ENCODE data around the gene EGFLAM. TPM values are rescaled to one million over a fixed set of nuclear protein-coding genes. Genes with fewer than 3 reads are reported as not detected.

EGFLAM gene
- total and polyA plus RNA-seq, 2 donors (not counting 3 experiments of a cell fraction or from before 2014, with no cell fraction given): 1.2 to 2.7 TPM

DNA sequence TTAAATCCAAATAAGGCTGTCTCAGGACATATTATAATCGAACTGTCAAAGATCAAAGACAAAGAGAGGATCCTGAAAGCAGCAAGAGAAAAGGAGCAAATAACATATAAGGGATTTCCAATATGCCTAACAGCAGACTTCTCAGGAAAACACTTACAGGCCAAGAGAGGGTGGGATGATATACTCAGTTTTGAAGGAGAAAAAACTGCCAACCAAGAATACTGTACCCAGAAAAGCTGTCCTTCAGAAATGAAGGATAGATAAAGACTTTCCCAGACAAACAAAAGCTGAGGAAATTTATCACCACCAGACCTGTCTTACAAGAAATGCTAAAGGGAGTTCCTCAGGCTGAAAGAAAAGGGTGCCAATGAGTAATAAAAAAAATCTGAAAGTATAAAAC is 16.0 kb downstream of the EGFLAM start:
- Histone ChIP-seq H3K27me3 (ENCODE audit: control insufficient read depth in 2 of 2, insufficient read depth in 2 of 2, low read length in 2 of 2) (no peaks in the 10 kb centered on the region), H3K4me3 (replicated peaks in 1 of 3; ENCODE audit: insufficient read depth in 1 of 3, low read depth in 1 of 3, low read length in 3 of 3) (no peak overlapping the region), H3K27ac (ENCODE audit: insufficient read depth, low read depth, low read length) (no peak overlapping the region), H3K4me1 (ENCODE audit: control insufficient read depth, extremely low read depth, insufficient read depth, low read length) (no peaks in the 10 kb centered on the region), H3K36me3 (ENCODE audit: control insufficient read depth in 2 of 2, extremely low read depth in 1 of 2, insufficient read depth in 2 of 2, low read length in 2 of 2) (no peaks in the 10 kb centered on the region), H4K20me1 (replicated peaks; ENCODE audit: control insufficient read depth, extremely low read depth, insufficient read depth, low read length) (no peaks in the 10 kb centered on the region), H3K9me3 (replicated peaks; ENCODE audit: control insufficient read depth, insufficient read depth, low read length) (no peaks in the 10 kb centered on the region), H2AFZ (ENCODE audit: low read depth, low read length) (no peak overlapping the region), H3K9me1 (replicated peaks; ENCODE audit: control insufficient read depth, extremely low read depth, insufficient read depth, low read length) (no peaks in the 10 kb centered on the region), H3K4me2 (ENCODE audit: insufficient read depth, low read length) (no peak overlapping the region), H3K79me2 (ENCODE audit: control insufficient read depth, insufficient read depth, low read length) (no peaks in the 10 kb centered on the region), H3K9ac (replicated peaks; ENCODE audit: extremely low read depth, insufficient read depth, low read length) (no peak overlapping the region)
- BruUV-seq (replicated peaks): no TSS peak
- TF ChIP-seq EZH2 (IDR thresholded peaks at IDR 0.05; ENCODE audit: borderline replicate concordance, low read depth, low read length, severe bottlenecking) (no peak), GATA2 (IDR thresholded peaks at IDR 0.05; ENCODE audit: insufficient read depth, insufficient read length, low read depth, low read length) (no peak), FOS (IDR thresholded peaks at IDR 0.05; ENCODE audit: borderline replicate concordance, insufficient read depth, low read length) (no peak), POLR2AphosphoS5 (IDR thresholded peaks at IDR 0.05; ENCODE audit: insufficient read depth, low read depth, low read length) (no peak), JUN (IDR thresholded peaks at IDR 0.05; ENCODE audit: borderline replicate concordance, insufficient read depth, insufficient read length, low read depth) (no peak)
- TF ChIP-seq, protein P1, sequence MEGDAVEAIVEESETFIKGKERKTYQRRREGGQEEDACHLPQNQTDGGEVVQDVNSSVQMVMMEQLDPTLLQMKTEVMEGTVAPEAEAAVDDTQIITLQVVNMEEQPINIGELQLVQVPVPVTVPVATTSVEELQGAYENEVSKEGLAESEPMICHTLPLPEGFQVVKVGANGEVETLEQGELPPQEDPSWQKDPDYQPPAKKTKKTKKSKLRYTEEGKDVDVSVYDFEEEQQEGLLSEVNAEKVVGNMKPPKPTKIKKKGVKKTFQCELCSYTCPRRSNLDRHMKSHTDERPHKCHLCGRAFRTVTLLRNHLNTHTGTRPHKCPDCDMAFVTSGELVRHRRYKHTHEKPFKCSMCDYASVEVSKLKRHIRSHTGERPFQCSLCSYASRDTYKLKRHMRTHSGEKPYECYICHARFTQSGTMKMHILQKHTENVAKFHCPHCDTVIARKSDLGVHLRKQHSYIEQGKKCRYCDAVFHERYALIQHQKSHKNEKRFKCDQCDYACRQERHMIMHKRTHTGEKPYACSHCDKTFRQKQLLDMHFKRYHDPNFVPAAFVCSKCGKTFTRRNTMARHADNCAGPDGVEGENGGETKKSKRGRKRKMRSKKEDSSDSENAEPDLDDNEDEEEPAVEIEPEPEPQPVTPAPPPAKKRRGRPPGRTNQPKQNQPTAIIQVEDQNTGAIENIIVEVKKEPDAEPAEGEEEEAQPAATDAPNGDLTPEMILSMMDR (IDR thresholded peaks at IDR 0.05; ENCODE audit: extremely low read depth in 1 of 2, insufficient read depth in 1 of 2, low read depth in 1 of 2, low read length in 2 of 2): no peak
- ChIA-PET POLR2A (no interaction called here), CTCF (interaction anchor here (1.0 kb wide), 1 partner anchor 8 kb away, joined by 3 read pairs; no protein-coding TSS in a partner anchor)
- intact Hi-C loops (cut with micrococcal nuclease): no loop called here
- dilution Hi-C loops (cut with MboI; ENCODE audit: extremely low pct_ligation_motif_present, low sequenced_read_pairs): no loop called here
- FAIRE-seq (no peak), DNase-seq (ENCODE audit: low read depth, low spot score) (no peak)
